GM19328 (cell line): ENCODE results near the gene ITK.

Source experiments
- ATAC-seq: cut with Tn5 transposase; IDR thresholded peaks from one replicate; pipeline ENCODE4 v1.9.1; 2021; ENCODE audit warnings: mild to moderate bottlenecking, moderate library complexity; ENCODE audit not compliant: unreplicated experiment

The ITK gene

DNA sequence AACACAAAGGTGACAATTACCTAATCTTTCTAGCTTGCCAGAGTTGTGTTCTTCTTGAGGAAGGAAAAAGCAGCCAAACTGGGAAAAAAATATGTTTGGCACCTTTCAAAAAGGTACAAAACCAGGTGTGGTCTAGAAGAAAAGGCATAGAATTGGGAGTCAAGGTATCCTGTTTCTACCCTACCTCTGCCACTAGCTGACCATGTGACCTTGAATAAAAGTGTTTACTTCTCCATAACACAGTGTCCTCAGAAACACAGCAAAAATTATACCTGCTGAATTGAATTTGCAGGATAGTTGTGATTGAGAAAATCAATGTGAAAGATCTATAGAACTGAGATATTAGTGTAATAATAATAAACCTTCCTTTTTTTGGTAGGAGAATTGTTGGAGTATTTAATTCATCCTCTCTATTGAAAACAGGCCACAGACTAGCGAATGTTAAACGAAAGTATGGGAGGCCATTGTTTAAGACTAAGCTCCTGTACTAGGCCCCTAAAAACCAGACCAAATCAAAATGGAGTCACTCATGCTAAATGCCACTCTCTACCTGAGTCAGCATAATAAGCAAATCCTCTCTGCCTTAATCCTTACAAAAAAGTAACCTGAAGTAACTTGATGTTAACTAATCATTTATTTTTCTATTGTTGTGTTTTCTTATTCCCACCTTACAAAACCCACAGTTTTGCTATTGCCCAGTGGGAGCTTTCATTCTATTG lies 97.8 kb downstream of the ITK start:
- ATAC-seq: no peak

DNA sequence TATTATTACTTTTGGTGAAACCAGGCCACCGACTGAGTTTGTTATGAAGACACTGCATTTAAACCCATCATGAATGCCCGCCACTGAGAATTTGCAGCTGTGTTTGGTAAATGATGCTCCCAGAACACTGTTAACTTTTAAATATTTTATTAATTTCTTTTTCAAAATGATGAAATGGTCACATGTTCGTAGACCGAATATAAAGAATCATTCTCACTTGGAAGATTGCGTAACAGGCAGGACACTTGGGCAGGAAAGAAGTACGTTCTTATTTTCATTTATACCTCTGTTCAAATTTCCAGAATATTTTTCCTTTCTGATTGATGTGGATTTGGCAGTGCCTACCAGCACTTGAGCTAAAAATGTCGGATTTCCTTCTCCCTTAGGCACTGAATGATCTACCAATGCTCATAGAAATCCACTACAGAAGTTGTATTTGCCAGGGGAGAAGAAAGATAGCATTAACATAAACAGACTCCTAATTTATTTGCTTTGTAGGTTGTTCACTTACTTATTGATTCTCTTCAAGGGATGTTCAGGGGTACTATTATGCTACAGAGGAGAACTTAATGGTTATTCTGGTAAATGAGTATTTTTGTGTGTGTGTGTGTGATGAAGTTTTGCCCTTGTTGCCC lies 99.1 kb downstream of the ITK start:
- no peak for ATAC-seq

DNA sequence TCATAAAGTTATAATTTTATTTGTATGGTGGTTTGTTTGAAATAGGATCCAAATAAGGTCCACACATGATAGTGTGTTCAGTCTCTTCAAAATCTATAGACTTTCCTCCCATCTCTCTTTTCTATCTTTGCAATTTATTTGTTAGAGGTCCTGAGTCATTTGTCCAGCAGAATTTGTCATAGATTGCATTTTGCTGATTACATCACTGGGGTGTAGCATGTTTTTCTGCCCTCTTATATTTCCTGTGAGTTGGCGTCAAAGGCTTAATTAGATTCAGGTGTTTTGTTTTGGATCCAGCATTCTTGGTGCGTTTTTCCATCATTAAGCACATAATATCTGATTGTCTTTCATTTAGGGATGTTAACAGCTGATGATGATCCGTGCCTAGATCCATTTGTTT lies 100.3 kb downstream of the ITK start:
- no peak for ATAC-seq

DNA sequence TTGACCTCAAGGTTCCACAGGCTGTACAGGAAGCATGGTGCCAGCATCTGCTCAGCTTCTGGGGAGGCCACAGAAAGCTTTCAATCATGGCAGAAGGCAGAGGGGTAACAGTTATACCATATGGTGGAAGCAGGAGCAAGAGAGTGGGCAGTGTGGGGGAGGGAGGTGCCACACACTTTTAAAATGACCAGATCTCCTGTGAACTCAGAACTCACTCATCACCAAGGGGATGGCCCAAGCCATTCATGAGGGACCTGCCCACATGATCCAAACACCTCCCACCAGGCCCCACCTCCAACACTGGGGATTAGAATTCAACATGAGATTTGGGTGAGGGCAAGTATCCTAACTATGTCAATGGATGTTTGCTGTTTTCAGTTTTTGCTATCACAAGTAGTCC lies 101.5 kb downstream of the ITK start:
- no peak for ATAC-seq

DNA sequence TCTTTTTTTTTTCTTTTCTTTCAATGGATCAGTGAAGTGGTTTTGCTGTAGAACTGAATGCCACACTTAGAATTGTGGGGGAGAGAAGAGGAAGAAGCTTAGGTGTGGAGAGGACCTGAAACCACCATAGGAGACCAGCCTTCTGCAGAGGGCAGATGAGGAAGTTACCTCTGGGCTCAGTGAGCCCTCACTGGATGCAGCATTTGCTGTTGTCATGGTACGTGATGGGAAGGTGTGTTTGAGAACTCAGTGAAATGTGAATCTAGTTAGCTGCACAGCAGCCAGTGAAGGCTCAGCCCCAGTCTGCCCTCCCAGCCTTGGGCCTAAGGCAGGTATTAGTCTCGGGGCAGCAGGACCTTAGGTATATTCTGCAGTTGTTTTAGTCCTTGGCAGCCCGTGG lies 102.8 kb downstream of the ITK start:
- peak; percentile 99 for ATAC-seq

GRCh38 chr5:157284458-157285212 lies 104.0 kb downstream of the ITK start:
- no peak for ATAC-seq

DNA sequence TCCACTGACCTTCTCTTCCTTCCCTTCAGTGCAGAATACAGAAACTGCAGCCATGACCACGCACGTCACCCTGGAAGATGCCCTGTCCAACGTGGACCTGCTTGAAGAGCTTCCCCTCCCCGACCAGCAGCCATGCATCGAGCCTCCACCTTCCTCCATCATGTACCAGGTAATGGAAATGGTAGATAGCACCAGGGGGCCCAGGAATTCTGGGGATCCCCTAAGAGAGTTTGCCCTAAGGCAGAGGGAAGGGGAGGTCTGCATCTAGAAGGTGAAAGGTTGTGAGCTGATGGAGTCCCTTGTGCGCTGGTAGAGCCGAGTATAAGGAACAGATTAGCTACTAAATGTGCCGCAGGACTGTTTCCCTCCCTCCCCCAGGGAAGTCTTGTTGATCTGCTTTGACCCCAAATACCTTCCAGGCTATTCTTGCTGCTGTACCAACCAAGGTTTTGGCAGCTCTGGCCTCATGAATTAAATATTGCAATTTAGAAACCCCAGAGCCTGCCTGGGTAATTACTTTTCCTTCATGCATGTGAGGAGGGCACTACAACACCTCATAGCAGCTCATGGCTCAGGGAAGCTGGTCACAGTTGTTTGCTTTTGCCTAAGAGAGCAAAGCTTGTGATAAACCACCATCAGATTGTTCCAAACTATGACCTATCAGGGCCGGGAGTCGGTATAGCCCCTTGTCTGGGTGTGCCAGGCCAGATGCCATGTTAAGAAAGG lies 104.8 kb downstream of the ITK start:
- no peak for ATAC-seq

GRCh38 chr5:157286761-157287211 lies 106.1 kb downstream of the ITK start:
- ATAC-seq: no peak

DNA sequence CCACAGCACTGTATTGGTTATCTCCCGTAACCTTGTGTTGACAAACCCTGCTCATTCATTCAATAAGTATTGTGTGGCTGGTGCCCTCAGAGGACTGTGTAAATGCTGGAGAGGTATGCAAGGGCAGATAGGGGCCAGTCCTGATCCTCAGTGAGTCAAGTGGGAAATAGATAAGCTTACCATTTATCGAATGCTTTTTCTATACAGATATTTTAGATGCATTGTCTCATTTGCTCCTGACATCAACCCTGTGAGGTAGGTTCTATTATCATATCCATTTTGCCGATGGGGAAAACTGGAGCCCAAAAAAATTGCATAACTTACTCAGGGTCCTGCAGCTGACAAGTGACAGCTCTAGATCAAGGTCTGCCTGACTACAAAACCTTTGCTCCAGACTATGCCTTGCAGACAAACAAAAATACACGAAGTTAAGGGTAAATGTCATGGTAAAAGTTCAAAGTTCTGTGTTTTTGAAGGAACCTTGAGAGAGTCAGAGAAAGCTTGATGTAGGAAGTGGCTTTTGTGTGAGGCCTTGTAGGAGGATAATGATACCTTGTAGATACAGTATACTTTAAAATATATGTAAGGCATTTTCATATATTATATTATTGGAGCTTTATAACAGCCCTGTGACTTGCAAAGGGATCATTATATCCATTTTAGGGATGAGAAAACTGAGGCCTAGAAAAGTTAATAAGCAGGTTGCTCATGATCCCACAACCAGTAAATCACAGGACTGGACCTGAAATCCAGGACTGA lies 107.9 kb downstream of the ITK start:
- no peak for ATAC-seq

GRCh38 chr5:157289164-157289819 lies 108.7 kb downstream of the ITK start:
- no peak for ATAC-seq

GRCh38 chr5:157290156-157290980 lies 109.7 kb downstream of the ITK start:
- no peak for ATAC-seq

- ATAC-seq: peak; percentile 79
These were observed 110.5 kb downstream of the ITK start for GRCh38 chr5:157290981-157291711.

DNA sequence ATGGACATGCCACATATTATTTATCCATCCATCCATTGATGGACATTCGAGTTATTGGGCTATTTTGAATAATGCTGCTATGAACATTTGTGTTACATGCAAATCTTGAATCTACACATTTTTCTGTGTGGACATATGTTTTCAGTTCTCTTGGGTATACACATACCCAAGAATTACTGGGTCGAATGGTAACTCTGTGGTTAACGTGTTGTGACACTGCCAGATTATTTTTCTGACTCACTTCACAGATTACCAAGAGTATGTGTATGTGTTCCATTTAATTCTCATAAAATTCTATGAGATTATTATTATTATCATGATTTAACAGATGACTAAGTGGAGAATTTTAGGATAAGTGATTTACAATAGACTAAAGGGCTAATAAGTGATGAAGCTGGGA lies 112.0 kb downstream of the ITK start:
- no peak for ATAC-seq

GRCh38 chr5:157294407-157295091 lies 113.9 kb downstream of the ITK start:
- no peak for ATAC-seq

DNA sequence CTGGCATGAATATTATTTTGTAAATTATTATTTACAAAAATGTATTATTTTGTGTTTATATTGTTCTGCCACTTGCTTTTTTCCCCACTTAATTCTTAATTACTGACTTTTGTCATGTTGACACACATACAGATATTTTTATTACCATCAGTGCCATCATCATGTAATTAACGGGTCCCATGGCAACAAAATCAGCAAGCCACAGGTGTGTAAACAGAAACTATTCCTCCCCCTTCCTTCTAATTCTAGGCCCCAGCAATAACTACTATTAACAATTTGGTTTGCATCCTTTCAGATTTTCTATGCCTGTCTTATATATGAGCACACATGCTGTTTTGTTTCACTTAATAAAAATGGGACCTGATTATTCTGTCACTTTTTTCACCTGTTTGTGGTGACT lies 114.6 kb downstream of the ITK start:
- no peak for ATAC-seq

- ATAC-seq: no peak
These were observed 119.9 kb downstream of the ITK start for GRCh38 chr5:157300564-157300963.

DNA sequence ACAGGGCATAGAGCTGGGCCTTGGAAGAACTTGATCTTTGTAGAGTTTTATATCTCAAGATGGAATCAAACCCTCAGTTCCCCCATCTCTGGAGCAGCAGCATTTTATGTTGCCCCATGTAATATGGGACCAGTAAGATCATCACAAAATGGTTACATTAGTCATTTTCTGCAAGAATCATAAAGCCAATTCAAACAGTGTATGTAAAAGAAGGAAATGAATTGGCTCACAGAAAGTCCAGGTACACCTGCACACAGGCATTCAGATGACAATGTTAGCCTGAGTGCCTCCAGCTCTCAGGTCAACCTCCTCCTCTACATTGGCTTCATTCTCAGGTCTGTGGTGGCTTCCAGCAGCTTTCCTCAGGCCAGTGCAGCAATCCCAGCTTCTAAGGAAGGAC lies 120.4 kb downstream of the ITK start:
- ATAC-seq: no peak

GRCh38 chr5:157303023-157303422 lies 122.4 kb downstream of the ITK start:
- no peak for ATAC-seq
